Fibroblast of the conjunctiva (primary cell): ENCODE measurements around the gene MAD1L1.

ENCODE experiments used
- DNase-seq: peaks from one replicate; pipeline ENCODE4 v3.0.0-alpha.2; 2010; ENCODE audit warnings: low read depth

Gene MAD1L1

DNA sequence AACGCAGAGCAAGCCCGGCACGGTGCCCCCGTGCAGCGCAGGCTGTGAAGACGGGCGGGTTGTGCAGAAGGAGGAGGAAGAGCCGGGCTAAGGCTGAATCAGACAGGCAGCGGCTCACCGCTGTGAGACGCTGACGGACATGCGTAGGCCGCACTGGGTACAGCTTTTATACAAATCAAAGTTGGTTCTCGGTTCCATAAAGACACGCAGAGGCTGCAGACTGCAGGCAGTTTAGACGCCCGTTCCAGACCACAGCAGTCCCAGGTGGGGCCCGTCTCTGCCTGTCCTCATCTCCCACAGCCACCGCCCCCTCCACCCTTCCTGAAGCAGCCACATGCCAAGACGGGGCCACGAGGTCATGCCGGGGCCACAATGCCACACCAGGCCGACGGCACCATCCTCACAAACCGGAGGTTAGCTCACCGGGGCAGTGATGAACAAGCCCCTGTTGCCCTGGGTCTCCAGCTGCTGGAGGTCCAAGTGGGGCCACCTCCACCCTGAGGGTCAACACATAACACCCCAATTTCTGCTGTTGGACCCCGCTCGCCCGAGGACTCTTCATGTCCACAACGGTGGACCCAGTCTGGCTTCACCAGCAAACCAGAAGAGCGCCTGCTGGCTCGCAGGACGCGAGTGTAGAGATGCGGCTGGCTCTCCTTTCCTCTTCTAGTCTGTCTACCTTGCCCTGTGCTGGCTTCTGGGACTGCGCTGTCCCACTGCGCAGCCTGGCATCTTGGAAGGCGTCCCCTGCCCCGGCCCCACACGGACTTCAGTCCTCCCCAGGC lies 335.5 kb downstream of the MAD1L1 start:
- no peak for DNase-seq

- no peak for DNase-seq
Measured at GRCh38 chr7:1895664-1896515, 336.9 kb downstream of the MAD1L1 start.

- no peak for DNase-seq
Measured at GRCh38 chr7:1894906-1895663, 337.7 kb downstream of the MAD1L1 start.

- no peak for DNase-seq
Measured at GRCh38 chr7:1894313-1894900, 338.3 kb downstream of the MAD1L1 start.

DNA sequence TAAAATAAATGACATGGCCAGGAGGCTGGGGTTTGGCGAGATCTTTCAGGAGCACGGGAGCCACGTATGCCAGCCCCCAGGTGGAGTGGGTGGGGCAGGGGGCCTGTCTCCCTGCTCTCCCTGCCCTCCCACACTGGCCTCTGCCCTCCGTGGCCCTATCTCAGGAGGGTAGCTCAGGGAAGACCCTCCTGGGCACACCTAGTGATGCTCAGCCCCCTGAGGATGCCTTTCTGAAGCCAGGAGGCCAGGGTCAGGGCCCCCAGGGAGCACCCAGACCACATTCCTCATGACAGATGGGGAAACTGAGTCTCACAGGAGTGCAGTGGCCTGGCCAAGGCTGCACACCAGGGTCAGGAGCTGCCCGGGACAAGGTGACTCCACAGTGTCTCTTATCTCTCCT lies 339.3 kb downstream of the MAD1L1 start:
- DNase-seq, result no peak

- DNase-seq, result no peak
Measured at GRCh38 chr7:1893036-1893435, 339.7 kb downstream of the MAD1L1 start.

DNA sequence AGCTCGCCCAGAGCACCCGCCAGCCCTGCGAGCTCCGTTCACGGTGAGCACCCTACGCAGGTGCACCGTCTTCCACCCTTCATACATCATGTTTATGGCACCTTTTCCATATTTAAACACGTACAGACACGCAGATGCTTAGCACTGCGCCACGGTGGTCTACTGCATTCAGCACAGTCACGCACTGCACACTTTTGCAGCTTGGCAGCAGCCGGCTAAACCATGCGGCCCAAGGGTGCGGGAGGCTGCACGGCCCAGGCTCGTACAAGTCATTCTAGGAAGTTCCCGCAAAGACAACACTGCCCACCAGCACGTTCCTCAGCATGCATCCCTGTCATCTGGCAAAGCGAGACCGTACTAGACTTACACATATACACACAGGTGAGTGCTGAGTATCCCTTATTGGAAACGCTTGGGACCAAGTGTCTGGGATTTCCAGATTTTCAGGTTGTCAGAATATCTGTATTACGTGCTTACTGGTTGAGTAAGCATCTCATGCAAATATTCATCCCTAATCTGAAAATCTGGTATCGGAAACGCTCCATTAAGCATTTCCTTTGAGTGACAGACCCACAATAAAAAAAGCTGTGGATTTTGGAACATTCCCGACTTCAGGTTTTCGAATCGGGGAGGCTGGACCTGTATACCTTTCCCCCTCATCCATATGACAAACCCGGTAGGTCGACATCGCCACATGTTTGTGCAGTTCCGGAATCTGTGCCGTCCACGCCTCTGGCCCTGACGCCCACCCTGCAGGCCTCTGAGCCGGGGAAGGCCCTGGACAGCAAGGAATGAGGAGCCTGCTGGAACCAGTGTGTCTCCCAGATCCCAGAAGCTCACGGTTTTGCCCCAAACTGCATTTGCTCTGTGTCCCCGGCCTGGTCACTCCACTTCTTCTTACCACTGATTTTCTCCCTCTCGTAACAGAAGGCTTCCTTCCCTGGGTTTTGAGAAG lies 340.5 kb downstream of the MAD1L1 start:
- no peak for DNase-seq

- DNase-seq, result no peak
Measured at GRCh38 chr7:1890289-1891235, 342.2 kb downstream of the MAD1L1 start.

- DNase-seq, result no peak
Measured at GRCh38 chr7:1889556-1890181, 343.1 kb downstream of the MAD1L1 start.

DNA sequence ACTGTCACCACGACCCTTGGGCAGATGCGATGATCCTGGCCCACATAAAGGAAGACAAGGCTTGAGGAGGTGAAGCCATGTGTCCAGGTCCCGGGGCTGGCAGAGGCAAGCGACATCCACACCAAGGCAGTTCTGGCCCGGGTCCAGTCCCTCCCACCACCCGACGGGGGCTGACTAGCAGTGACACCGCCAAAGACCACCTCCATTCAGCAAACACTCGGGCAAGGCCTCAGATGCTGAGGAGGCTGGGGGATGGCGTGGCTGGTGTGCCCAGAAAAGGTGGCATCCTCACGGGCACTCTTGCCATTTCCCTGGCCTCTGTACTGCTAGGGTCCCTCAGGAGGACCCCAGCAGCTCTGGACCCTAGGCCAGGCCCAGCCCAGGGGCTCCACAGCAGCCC lies 343.7 kb downstream of the MAD1L1 start:
- DNase-seq, result no peak

- no peak for DNase-seq
Measured at GRCh38 chr7:1888425-1888824, 344.3 kb downstream of the MAD1L1 start.

GRCh38 chr7:1887251-1887650 lies 345.5 kb downstream of the MAD1L1 start:
- DNase-seq, result no peak

DNA sequence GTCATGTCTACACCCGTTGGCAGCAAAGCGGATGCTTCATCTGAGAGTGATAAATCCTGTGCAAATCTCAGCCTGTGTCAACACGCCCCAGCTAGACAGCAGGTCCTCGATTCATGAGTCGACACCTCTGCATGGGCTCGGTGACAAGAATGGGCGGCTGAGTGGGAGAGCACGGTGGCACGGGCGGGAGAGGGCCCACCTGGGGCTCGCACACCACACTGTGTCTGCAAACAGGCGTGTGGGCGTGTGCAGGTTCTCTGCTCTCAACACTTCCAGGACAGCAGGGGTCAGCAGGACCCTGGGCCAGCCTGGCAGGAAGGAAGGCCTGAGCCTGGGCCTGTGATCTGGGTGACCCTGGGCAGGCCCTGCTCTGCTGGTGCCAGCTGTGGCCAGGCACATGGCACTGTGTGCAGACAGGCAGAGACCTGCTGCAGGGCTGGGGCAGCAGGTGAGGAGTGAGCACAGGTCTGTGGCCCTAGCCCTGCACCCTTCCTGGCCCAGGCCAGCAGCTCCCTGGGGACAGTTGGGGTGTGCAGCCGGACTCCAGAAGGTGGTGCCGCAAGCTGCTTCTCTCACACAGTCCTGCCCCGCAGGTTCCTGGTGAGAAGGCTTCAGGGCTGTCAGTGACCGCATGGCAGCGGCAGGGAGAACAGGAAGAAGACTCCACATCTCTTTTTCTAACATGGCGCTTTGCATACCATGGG lies 346.2 kb downstream of the MAD1L1 start:
- no peak for DNase-seq

GRCh38 chr7:1885465-1886226 lies 347.1 kb downstream of the MAD1L1 start:
- DNase-seq, result no peak

DNA sequence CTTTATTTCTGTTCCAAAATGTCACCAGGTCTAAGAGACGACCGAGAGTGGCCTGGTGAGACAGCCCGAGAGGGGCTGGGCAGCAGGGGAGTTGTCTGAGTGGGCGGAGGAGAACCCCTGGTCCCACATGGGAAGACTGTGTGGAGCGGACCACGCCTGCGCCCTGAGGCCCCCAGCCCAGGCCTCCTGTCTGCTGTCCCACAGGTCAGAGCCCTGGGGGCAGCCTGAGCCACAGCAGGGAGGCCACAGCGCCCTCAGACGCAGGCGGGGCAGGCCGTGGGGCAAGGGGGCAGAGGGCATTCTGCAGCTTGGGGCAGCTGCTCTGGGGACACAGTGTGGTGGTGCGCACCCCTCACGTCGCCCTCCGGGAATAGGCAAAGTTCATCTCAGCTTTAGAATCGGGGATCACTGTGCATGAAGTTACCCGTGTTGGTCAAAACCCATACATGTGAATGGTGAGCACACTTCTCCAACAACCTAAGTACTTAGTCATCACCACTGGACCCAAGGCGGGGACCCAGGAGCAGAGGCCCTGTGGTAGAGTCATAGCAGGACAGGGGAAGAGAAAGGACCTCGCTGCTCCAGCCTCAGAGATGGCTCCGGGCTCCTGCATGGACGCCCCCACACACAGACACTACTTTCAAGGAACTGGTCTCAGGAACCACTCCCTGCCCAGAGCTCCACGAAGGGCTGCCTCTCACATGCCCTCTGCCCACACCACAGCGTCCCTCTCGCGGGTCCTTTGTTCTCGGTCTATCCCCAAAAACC lies 348.0 kb downstream of the MAD1L1 start:
- no peak for DNase-seq

GRCh38 chr7:1883834-1884582 lies 348.7 kb downstream of the MAD1L1 start:
- DNase-seq, result no peak
